Measurements from ENCODE around the gene TSPAN9.

TSPAN9 gene

DNA sequence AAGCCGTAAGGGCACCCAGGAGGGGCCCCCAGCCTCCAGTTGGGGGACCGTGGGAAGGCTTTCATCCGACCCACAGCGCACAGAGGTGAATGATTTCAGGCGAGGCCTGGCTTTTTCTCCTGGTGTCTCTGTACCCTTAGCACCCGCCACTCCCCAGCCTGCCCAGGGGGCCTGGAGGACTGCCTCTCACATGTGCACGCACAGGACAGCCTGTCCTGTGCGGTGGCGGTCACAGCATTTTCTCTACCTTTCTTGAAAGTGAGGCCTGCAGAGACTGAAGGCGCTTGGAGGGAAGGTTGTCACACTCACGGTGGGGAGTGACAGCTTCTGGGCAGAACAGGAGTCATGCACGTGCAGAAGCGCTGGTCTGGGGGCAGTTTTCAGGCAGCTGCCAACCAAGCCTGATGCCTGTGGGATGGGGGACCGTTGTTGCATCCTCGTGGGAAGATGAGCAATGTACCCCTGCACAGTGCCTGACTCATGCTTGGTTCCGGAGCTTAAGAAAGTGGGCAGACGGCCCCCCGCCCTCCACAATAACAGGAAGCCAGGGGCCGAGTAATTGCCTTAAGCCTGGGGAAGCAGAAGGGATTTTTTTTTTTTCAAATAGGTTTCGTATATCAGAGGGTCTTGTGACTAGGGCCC is 148.1 kb downstream of the TSPAN9 start:
- no peak for DNase-seq (ENCODE audit: low spot score)

DNA sequence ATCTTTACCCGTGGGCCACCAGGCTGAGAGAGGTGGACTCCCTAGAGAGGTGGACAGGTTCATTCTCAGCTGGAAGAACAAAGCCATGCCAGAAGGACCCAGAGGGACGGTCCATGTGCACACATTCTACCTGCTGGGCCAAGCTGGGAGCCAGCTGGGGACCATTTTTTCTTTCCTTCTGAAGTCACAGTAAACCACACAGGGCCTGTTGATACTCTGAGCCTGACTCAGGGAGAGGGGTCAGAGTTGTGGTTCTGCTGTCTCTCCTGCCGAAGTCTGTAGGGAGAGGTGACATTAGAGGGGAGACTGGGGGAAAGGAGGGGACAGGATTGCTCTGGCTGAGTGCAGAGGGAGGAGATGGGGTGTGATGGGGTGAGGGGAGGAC is 148.6 kb downstream of the TSPAN9 start:
- DNase-seq (ENCODE audit: low spot score): no peak

DNA sequence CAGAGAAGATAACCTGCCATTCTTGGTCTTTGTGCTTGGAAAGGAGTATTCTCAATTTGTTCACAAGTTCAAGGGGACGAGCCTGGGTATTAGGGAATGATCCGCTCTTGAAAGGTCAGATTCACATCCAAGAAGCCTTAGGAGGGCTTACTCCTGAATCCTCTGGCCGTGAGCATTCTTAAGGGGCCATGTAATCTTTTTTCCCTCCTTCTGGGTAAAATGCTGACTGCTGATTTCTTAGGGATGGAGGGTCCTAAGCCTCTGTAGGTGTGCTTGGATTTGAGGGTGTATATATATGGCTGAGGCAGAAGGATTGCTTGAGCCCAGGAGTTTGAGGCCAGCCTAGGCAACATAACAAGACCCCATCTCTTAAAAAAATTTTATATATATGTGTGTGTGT is 149.1 kb downstream of the TSPAN9 start:
- no peak for DNase-seq (ENCODE audit: low spot score)

DNA sequence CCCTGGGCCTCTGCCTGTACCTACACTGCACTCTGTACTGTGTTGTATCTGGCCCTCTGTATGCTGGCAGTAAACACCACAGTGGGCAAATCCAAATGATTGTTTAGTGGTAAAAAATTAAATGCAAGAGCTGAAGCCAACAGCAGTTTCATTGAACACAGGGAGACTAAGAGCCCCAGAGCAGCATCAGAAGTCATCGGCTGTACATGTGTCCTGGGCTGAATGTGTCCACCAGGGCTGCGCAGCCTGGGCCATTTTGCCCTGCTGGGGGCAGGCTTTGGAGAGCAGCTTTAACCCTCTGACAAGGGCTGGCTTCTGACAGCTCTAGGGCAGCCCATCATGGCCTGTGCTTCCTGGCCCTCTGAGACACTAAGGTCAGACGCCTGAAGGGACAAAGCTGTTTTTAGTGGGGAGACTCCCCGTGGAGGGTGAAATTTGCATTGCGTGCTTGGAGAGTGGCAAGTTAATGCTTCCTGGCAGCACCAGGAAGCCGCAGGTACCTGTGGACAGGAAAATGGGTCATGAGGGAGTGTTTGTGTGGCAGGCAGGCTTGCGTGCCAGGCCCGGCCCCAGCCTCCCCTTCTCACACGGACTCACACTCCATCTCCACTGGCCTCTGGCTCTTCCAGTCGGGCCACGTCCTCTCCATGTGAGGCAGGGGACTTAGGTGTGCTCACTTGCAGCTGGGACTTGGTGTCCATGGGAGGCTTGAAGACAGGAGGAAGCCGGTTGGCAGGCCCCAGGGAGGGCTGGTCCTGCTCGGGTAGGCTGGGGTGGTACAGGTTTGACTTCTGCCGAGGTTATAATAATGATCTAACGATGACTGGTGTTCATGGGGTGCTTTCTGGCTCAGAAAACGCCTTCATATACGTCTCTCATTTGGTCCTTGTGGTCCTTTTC is 150.1 kb downstream of the TSPAN9 start:
- no peak for DNase-seq (ENCODE audit: low spot score)

DNA sequence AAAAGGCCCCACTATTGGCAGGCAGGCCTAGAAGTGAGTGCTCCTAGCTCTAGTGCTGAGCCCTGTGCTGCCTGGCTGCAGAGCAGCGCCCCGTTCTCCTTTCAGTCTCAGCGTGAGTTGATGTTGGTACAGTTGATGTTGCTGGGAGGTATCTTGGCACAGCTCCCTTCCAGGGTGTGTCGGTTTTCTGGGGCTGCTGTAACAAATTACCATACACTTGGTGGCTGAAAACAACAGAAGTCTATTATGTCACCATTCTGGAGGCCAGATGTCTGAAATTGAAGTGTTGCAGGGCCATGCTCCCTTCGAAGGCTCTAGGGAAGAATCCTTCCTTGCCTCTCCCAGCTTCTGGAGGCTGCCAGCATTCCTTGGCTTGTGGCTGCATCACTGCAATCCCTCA is 151.4 kb downstream of the TSPAN9 start:
- no peak for DNase-seq (ENCODE audit: low spot score)

GRCh38 chr12:3229577-3229976 is 152.4 kb downstream of the TSPAN9 start:
- no peak for DNase-seq (ENCODE audit: low spot score)

GRCh38 chr12:3230758-3231375 is 153.7 kb downstream of the TSPAN9 start:
- no peak for DNase-seq (ENCODE audit: low spot score)

- DNase-seq (ENCODE audit: low spot score): peak; percentile 83
These were observed 154.3 kb downstream of the TSPAN9 start for GRCh38 chr12:3231399-3231876.

DNA sequence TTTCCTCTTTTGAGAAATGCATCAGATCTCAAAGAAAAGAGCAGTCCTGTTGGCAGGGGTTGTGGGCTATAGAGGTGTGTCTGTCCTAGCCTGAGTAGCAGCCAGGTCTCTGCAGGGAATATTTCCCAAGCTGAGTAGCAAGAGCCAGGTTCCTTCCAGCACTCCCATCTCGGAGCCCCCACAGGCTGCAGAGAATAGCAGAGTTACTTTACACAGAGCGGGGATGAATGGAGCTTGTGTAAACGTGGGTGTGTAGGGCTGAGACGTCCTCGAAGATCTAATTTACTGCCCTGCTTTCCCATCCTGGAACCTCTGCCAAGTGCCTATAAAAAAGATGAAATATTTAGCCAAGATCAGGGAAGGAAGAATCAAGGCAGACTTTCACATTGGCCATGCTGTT is 156.6 kb downstream of the TSPAN9 start:
- no peak for DNase-seq (ENCODE audit: low spot score)

GRCh38 chr12:3236345-3237187 is 159.4 kb downstream of the TSPAN9 start:
- DNase-seq (ENCODE audit: low spot score): no peak

- DNase-seq (ENCODE audit: low spot score): no peak
These were observed 161.0 kb downstream of the TSPAN9 start for GRCh38 chr12:3238196-3238595.

DNA sequence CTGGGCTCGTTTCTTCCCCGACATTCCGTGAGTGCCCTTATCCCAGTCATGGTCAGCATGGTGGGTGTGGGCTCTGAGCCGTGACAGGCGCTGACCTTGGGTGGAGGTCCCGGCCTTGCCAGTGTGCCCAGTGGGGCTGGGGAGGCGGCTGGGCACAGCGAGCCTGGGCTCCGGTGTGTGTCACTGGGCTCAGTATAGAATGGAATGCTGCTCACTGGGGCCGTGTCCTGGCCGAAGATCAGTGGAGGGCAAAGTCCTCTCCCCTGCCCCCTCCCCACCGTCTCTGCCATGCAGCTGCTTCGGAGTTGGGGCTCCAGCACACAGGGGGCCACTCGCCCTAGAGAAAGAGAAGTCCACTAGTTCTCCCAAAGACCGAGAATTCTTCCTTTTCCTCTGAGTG is 164.4 kb downstream of the TSPAN9 start:
- DNase-seq (ENCODE audit: low spot score): no peak

DNA sequence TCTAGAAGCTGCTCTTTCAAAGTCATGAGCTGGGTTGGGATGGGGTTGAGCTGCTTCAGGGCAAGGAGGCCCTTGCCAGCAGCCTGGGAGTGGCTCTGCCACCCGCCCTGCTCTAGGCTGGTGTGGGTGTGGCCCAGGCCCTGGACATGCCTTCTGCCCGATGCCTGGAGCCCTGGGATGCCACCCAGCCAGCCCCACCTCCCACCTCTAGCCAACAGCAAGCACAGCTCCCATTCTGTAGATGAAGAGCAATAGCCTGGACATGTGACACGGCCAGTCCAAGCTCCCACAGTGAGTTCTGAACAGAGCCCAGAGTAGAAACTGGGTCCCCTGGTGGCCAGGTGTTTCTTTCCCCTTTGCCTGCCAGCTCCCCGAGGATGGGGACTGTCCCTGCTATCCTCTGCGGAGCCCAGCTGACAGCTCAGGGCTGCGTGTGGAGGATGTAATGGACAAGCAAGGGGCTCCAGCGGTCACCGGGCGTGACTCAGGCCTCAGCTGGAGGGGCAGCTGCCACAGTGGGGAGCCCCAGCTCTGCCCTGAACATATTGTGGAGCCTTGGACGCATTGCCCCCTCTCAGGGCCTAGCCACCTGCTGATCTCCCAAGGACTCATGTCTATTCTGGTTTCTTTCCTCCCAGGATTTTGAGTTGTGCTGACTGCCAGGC is 165.2 kb downstream of the TSPAN9 start:
- DNase-seq (ENCODE audit: low spot score): no peak

- no peak for DNase-seq (ENCODE audit: low spot score)
These were observed 166.4 kb downstream of the TSPAN9 start for GRCh38 chr12:3243376-3244084.

- no peak for DNase-seq (ENCODE audit: low spot score)
These were observed 167.1 kb downstream of the TSPAN9 start for GRCh38 chr12:3244219-3244750.

- DNase-seq (ENCODE audit: low spot score): no peak
These were observed 169.1 kb downstream of the TSPAN9 start for GRCh38 chr12:3246253-3246652.

GRCh38 chr12:3247077-3247476 is 169.9 kb downstream of the TSPAN9 start:
- DNase-seq (ENCODE audit: low spot score): no peak

DNA sequence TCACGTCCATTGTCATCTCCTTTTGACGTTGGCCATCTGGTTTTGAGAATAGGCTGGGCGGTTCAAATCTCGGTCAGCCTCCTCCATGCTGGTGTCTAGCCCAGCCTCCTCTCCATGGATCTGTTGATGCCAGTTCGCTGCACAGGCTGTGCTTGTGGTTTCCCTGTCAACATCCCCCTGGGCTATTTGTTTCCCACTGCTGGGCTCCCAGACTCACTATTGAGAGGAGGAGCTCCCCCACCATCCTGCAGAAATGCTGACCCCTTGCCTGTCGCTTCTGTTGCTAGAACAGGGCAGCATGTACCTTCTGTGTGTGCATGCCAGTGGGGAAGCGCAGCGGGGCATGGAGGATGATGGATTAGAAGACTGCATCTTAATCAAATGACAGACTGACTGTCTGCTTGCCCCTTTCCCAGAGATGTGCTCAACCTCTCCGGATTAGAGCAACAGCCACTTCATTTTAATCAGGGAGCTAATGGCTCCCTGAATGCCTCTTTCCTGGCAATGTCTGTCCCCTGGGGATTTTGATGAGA is 170.5 kb downstream of the TSPAN9 start:
- DNase-seq (ENCODE audit: low spot score): no peak

GRCh38 chr12:3249081-3249800 is 172.1 kb downstream of the TSPAN9 start:
- no peak for DNase-seq (ENCODE audit: low spot score)

GRCh38 chr12:3250034-3250433 is 172.9 kb downstream of the TSPAN9 start:
- no peak for DNase-seq (ENCODE audit: low spot score)

All from left forelimb (tissue), 1 donor.